Lower leg skin (tissue), 4 donors: ENCODE measurements around the gene FBXO17. TPM values are rescaled to one million over a fixed set of nuclear protein-coding genes. Genes with fewer than 3 reads are reported as not detected.

Source experiments
- DNase-seq, 2 donors: peaks; one replicate each; pipeline ENCODE4 v3.0.0-alpha.2; 2019; ENCODE audit warnings: low spot score in 2 of 2
- H3K4me3 ChIP-seq: fragments of 200-600 bp; sonication (generic); 2 replicates; pipeline ENCODE4 v1.5.1; 2017; ENCODE audit warnings: mild to moderate bottlenecking, low read depth; ENCODE audit not compliant: poor library complexity, severe bottlenecking
- POLR2A ChIP-seq, 2 donors: fragments of 450-650 bp; IDR thresholded peaks; one replicate each; pipeline ENCODE4 v1.6.1; 2016 to 2017; ENCODE audit warnings: antibody characterized with exemption in 2 of 2, mild to moderate bottlenecking in 1 of 2, moderate library complexity in 1 of 2
- WGBS, 2 donors: methylation state at CpG; one replicate each; pipeline ENCODE4 v1.1.5; 2018; 5-methylcytosine and 5-hydroxymethylcytosine counted together
- intact Hi-C: fragments of 100-400 bp; cut with DNase I; formaldehyde crosslinking; loops from one replicate; pipeline ENCODE4 v1.15.0; 2023; ENCODE audit warnings: low total_unique reads
- total RNA-seq, 4 donors: library from RNA; depleted of rRNA; stranded (reverse); fragments of >200 nt; gene quantifications; one replicate each; pipeline ENCODE4 v1.1.0, GENCODE V29; 2016
- TF ChIP-seq, protein P1 (sequence below), 3 donors: fragments of 450-650 bp; IDR thresholded peaks; one replicate each; pipeline ENCODE4 v1.5.1; 2016; ENCODE audit warnings: antibody characterized with exemption in 3 of 3, mild to moderate bottlenecking in 3 of 3, moderate library complexity in 2 of 3

Gene FBXO17, protein sequence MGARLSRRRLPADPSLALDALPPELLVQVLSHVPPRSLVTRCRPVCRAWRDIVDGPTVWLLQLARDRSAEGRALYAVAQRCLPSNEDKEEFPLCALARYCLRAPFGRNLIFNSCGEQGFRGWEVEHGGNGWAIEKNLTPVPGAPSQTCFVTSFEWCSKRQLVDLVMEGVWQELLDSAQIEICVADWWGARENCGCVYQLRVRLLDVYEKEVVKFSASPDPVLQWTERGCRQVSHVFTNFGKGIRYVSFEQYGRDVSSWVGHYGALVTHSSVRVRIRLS
- total RNA-seq: 10 to 100 TPM; 13.2 to 46.5 (median 34.3) TPM

GRCh38 chr19:38975214-38975860, at the start of gene FBXO17:
FBXO17 (minus strand) TSS chr19:38975742; CDS start chr19:38950319, 25,423 bp downstream.
- DNase-seq: peak; percentile 25 to 90
- no peak for TF ChIP-seq POLR2A (IDR thresholded peaks at IDR 0.05)
- TF ChIP-seq, protein P1, sequence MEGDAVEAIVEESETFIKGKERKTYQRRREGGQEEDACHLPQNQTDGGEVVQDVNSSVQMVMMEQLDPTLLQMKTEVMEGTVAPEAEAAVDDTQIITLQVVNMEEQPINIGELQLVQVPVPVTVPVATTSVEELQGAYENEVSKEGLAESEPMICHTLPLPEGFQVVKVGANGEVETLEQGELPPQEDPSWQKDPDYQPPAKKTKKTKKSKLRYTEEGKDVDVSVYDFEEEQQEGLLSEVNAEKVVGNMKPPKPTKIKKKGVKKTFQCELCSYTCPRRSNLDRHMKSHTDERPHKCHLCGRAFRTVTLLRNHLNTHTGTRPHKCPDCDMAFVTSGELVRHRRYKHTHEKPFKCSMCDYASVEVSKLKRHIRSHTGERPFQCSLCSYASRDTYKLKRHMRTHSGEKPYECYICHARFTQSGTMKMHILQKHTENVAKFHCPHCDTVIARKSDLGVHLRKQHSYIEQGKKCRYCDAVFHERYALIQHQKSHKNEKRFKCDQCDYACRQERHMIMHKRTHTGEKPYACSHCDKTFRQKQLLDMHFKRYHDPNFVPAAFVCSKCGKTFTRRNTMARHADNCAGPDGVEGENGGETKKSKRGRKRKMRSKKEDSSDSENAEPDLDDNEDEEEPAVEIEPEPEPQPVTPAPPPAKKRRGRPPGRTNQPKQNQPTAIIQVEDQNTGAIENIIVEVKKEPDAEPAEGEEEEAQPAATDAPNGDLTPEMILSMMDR (IDR thresholded peaks at IDR 0.05): no peak
- intact Hi-C loops: no loop called here
- peak within 1 kb of the TSS; percentile 36 for H3K4me3 ChIP-seq
- WGBS, 2 donors: 1 to 8% methylated on average over 22 to 31 of the region's 63 CpGs

GRCh38 chr19:39024875-39025641, 49.5 kb upstream of the FBXO17 start:
- intact Hi-C loops: no loop called here
- no peak for DNase-seq
- TF ChIP-seq, protein P1 (IDR thresholded peaks at IDR 0.05): no peak
- TF ChIP-seq POLR2A (IDR thresholded peaks at IDR 0.05): no peak
- WGBS, 2 donors: 92 to 96% methylated on average over 14 of the region's 14 CpGs
- H3K4me3 ChIP-seq: no peak overlapping the region

- intact Hi-C loops: no loop called here
- TF ChIP-seq, protein P1 (IDR thresholded peaks at IDR 0.05): no peak
- TF ChIP-seq POLR2A (IDR thresholded peaks at IDR 0.05): no peak
- H3K4me3 ChIP-seq: no peak overlapping the region
- WGBS, 2 donors: 85 to 93% methylated on average over 4 of the region's 4 CpGs
- DNase-seq: no peak
Measured at GRCh38 chr19:39021063-39021462, 45.5 kb upstream of the FBXO17 start.

DNA sequence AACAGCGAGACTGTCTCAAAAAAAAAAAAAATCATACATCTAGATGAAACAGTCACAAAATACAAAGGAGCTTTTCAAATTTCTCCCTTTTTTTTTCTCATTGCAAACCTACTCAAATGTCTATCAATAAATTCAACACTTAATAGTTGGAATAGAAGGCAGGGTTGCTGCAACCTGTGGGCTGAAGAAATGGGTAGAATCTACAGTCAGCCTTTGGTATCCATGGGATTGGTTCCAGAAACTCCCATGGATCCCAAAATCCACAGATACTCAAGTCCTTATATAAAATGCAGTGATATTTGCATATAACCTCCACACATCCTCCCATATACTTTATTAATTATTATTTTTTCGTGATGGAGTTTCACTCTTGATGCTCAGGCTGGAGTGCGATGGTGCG, 42.1 kb upstream of the FBXO17 start:
- H3K4me3 ChIP-seq: no peak overlapping the region
- TF ChIP-seq, protein P1 (IDR thresholded peaks at IDR 0.05): no peak
- TF ChIP-seq POLR2A (IDR thresholded peaks at IDR 0.05): no peak
- DNase-seq: no peak
- WGBS, 2 donors: 89 to 92% methylated on average over 4 of the region's 4 CpGs
- intact Hi-C loops: no loop called here

DNA sequence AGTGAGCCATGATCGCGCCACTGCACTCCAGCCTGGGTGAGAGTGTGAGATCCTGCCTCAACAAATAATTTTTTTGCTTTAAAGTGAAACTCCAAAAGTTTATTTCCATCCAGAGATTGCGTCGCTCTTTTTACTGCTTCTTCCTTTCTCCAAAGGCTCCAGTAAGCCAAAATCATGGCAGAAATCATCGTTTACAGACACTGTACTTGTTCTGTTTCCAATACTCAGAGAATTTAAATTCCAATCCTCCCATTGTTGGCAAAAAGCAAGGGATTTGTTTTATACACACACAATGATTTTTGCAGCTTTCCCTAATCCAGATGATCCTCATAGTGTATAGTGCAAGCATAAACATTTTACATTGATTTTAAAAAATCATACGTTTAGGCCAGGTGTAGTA, 41.5 kb upstream of the FBXO17 start:
- H3K4me3 ChIP-seq: no peak overlapping the region
- TF ChIP-seq POLR2A (IDR thresholded peaks at IDR 0.05): no peak
- TF ChIP-seq, protein P1 (IDR thresholded peaks at IDR 0.05): no peak
- 62 to 69% methylated on average over 6 of the region's 6 CpGs for WGBS, 2 donors
- no peak for DNase-seq
- intact Hi-C loops: no loop called here
